Right lobe of liver (tissue), 6 donors: Measurements from ENCODE around the gene CHPF. TPM values are rescaled to one million over a fixed set of nuclear protein-coding genes. Genes with fewer than 3 reads are reported as not detected.

Experiments used
- ATAC-seq, 4 donors: fragments of 200-7000 bp; cut with Tn5 transposase; one replicate each; pipeline ENCODE4 v1.9.1; 2020; ENCODE audit warnings: mild to moderate bottlenecking in 4 of 4, moderate library complexity in 4 of 4
- DNase-seq, 3 donors: peaks; one replicate each; pipeline ENCODE4 v3.0.0-alpha.2; 2020
- H3K27ac ChIP-seq, 3 donors: fragments of 200-600 bp; one replicate each; pipeline ENCODE4 v1.8.0; 2022
- H3K27me3 ChIP-seq, 2 donors: fragments of 200-600 bp; one replicate each; pipeline ENCODE4 v1.8.0; 2022
- H3K36me3 ChIP-seq, 4 donors: fragments of 200-600 bp; sonication (generic) in 1 of 4; one replicate each; pipeline versions ENCODE4 v1.5.1 to v1.8.0; 2017 to 2022; ENCODE audit warnings: control low read depth in 1 of 4
- H3K4me1 ChIP-seq, 4 donors: fragments of 200-600 bp; sonication (generic) in 1 of 4; one replicate each; pipeline versions ENCODE4 v1.5.1 to v1.8.0; 2017 to 2022; ENCODE audit warnings: control low read depth in 1 of 4
- H3K4me3 ChIP-seq, 3 donors: fragments of 200-600 bp; one replicate each; pipeline ENCODE4 v1.8.0; 2022
- H3K9me3 ChIP-seq, 4 donors: fragments of 200-600 bp; sonication (generic) in 1 of 4; one replicate each; pipeline versions ENCODE4 v1.5.1 to v1.8.0; 2017 to 2022; ENCODE audit warnings: control low read depth in 1 of 4
- CTCF ChIP-seq, 4 donors: fragments of 200-600 bp in 3 of 4; fragments of 450-650 bp in 1 of 4; IDR thresholded peaks; one replicate each; pipeline versions ENCODE4 v1.5.1 to v1.8.0; 2016 to 2022; ENCODE audit warnings: antibody characterized with exemption in 4 of 4, mild to moderate bottlenecking in 2 of 4
- POLR2A ChIP-seq: fragments of 450-650 bp; IDR thresholded peaks from one replicate; pipeline ENCODE4 v1.6.1; 2017; ENCODE audit warnings: antibody characterized with exemption, mild to moderate bottlenecking
- whole genome bisulfite sequencing: methylation state at CpG from one replicate; pipeline ENCODE4 v1.1.6; 2018; ENCODE audit warnings: low coverage, low lambda C conversion rate; ENCODE audit not compliant: insufficient coverage; ENCODE audit errors: missing lambda C conversion rate; 5-methylcytosine and 5-hydroxymethylcytosine counted together
- intact Hi-C, 2 donors: fragments of 100-400 bp; cut with DNase I; formaldehyde crosslinking; loops; one replicate each; pipeline versions ENCODE4 v1.11.2 to v1.14.1; 2022
- total RNA-seq, 6 experiments: library from RNA; depleted of rRNA in 2 of 6; stranded (reverse); fragments of >200 nt in 2 of 6; fragmentation: NEBNext Ultra II Directional in 3 of 6; extraction: Animal tissue kit (Norgen Biotek cat#: 25700) in 3 of 6; gene quantifications; one replicate each; pipeline versions ENCODE4 v1.1.0 to v1.2.4, GENCODE V29; 2016 to 2023
- donor health status: DM: no; HTN: yes; CAD: no.
- donor health status: DM: no; HTN: no; CAD: no.
- donor health status: DM: no; HTN: no; CAD: no.
- donor health status: DM: no; HTN: yes; CAD: no.
- donor health status: DM: no; HTN: yes; CAD: no.

CHPF gene
- total RNA-seq, 6 experiments from 2014 or later: 33.2 to 183 (median 39.6) TPM

- Histone ChIP-seq H3K36me3 (no peaks in the 10 kb centered on the region), H3K4me3 (no peak overlapping the region), H3K9me3 (no peaks in the 10 kb centered on the region), H3K27me3 (no peaks in the 10 kb centered on the region), H3K4me1 (no peaks in the 10 kb centered on the region), H3K27ac (no peak overlapping the region)
- no peak for TF ChIP-seq CTCF (IDR thresholded peaks at IDR 0.05)
- TF ChIP-seq POLR2A: no peak
- no peak for ATAC-seq
- DNase-seq: no peak
- intact Hi-C loops: no loop called here
- WGBS: 64% methylated on average over 4 of the region's 4 CpGs
These were observed 47.5 kb upstream of the CHPF start for GRCh38 chr2:219591091-219591490.

- no peak for DNase-seq
- Histone ChIP-seq H3K27me3 (no peaks in the 10 kb centered on the region), H3K9me3 (no peaks in the 10 kb centered on the region), H3K27ac (no peak overlapping the region), H3K4me3 (no peak overlapping the region), H3K36me3 (no peaks in the 10 kb centered on the region), H3K4me1 (no peaks in the 10 kb centered on the region)
- 29% methylated on average over 1 of the region's 2 CpGs for WGBS
- intact Hi-C loops: no loop called here
- TF ChIP-seq CTCF (IDR thresholded peaks at IDR 0.05) (no peak), POLR2A (no peak)
- ATAC-seq: no peak
These were observed 37.7 kb upstream of the CHPF start for GRCh38 chr2:219581346-219581745.

GRCh38 chr2:219578811-219579613 lies 35.4 kb upstream of the CHPF start:
- intact Hi-C loops: no loop called here
- ATAC-seq (peak in 3 of 4 donors; percentile 35 to 43 (median 38)), DNase-seq (no peak)
- Histone ChIP-seq H3K9me3 (no peaks in the 10 kb centered on the region), H3K27ac (no peak overlapping the region), H3K4me1 (no peaks in the 10 kb centered on the region), H3K27me3 (no peaks in the 10 kb centered on the region), H3K36me3 (no peaks in the 10 kb centered on the region), H3K4me3 (no peak overlapping the region)
- no peak for TF ChIP-seq POLR2A
- TF ChIP-seq CTCF (IDR thresholded peaks at IDR 0.05): no peak
- 55% methylated on average over 8 of the region's 8 CpGs for WGBS

- intact Hi-C loops: no loop called here
- Histone ChIP-seq H3K9me3 (no peaks in the 10 kb centered on the region), H3K27ac (no peak overlapping the region), H3K27me3 (no peaks in the 10 kb centered on the region), H3K4me1 (no peaks in the 10 kb centered on the region), H3K36me3 (no peaks in the 10 kb centered on the region), H3K4me3 (no peak overlapping the region)
- no peak for TF ChIP-seq CTCF (IDR thresholded peaks at IDR 0.05)
- no peak for TF ChIP-seq POLR2A
- 27% methylated on average over 7 of the region's 15 CpGs for WGBS
- no peak for DNase-seq
- ATAC-seq: peak in 2 of 4 donors; percentile 18 to 53
These were observed 33.1 kb upstream of the CHPF start for GRCh38 chr2:219576505-219577388.
